ENCODE data around the gene CARD8.

- TF ChIP-seq ELF4 (IDR thresholded peaks at IDR 0.05), result no peak
- no peak for TF ChIP-seq ARNT (IDR thresholded peaks at IDR 0.05)
Measured at GRCh38 chr19:48239582-48240141, 16.1 kb downstream of the CARD8 start.

Data from HEK293T (cell line).